Duodenal mucosa (tissue), 2 donors: Measurements from ENCODE around the gene CCDC7.
"Not testable (repeated sequence)": the region's sequence is repeated elsewhere in the genome, so short reads cannot be mapped to it uniquely, and the experiment has no call there.

Source experiments
- H3K27ac ChIP-seq: one replicate; pipeline ENCODE4 v1.7.0; 2013; ENCODE audit warnings: low read depth, low read length
- H3K27me3 ChIP-seq, 2 donors: one replicate each; pipeline ENCODE4 v1.7.0; 2013; ENCODE audit warnings: low read length in 2 of 2, control low read depth in 1 of 2; ENCODE audit not compliant: insufficient read depth in 2 of 2, control insufficient read depth in 1 of 2
- H3K36me3 ChIP-seq, 2 donors: one replicate each; pipeline ENCODE4 v1.7.0; 2013; ENCODE audit warnings: low read length in 2 of 2, control low read depth in 1 of 2; ENCODE audit not compliant: insufficient read depth in 2 of 2, control insufficient read depth in 1 of 2
- H3K4me1 ChIP-seq, 2 donors: one replicate each; pipeline ENCODE4 v1.7.0; 2013; ENCODE audit warnings: low read length in 2 of 2, control low read depth in 1 of 2; ENCODE audit not compliant: insufficient read depth in 2 of 2, control insufficient read depth in 1 of 2
- H3K4me3 ChIP-seq, 2 donors: one replicate each; pipeline ENCODE4 v1.7.0; 2013; ENCODE audit warnings: low read length in 2 of 2, low read depth in 1 of 2
- H3K9ac ChIP-seq, 2 donors: one replicate each; pipeline ENCODE4 v1.7.0; 2013; ENCODE audit warnings: low read length in 2 of 2, low read depth in 1 of 2
- H3K9me3 ChIP-seq, 2 donors: one replicate each; pipeline ENCODE4 v1.7.0; 2013; ENCODE audit warnings: low read length in 2 of 2, control low read depth in 1 of 2; ENCODE audit not compliant: control insufficient read depth in 1 of 2

Gene CCDC7

DNA sequence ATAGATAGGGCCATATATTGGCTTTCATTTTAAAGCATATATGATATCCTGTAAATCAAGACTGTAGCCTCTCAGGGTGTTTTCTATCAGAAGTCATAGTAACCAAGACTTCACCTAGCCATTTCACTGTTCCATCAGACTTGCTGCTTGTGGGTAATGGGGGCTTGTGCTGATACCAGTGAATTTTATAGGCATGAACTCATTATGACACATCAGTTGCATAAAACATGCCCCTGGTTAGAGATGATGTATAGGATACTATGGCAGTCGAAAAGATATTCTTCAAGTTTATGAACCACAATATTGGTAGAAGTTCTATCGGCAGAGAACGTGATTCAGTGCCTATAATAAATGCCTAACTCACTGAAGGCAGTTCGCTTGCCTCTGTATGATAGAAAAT, 305.6 kb downstream of the CCDC7 start:
- Histone ChIP-seq H3K27me3 (no peaks in the 10 kb centered on the region), H3K36me3 (no peaks in the 10 kb centered on the region), H3K4me3 (no peak overlapping the region), H3K9me3 (peaks cover 0 to 2% of the 10 kb centered on the region in 2 donors), H3K9ac (no peak overlapping the region), H3K27ac (no peak overlapping the region), H3K4me1 (no peaks in the 10 kb centered on the region)

- not testable (repeated sequence) for H3K9ac ChIP-seq, H3K4me1 ChIP-seq, H3K4me3 ChIP-seq, H3K9me3 ChIP-seq, H3K27me3 ChIP-seq, H3K36me3 ChIP-seq, H3K27ac ChIP-seq
Observed at GRCh38 chr10:32754900-32755299, 309.0 kb downstream of the CCDC7 start.

DNA sequence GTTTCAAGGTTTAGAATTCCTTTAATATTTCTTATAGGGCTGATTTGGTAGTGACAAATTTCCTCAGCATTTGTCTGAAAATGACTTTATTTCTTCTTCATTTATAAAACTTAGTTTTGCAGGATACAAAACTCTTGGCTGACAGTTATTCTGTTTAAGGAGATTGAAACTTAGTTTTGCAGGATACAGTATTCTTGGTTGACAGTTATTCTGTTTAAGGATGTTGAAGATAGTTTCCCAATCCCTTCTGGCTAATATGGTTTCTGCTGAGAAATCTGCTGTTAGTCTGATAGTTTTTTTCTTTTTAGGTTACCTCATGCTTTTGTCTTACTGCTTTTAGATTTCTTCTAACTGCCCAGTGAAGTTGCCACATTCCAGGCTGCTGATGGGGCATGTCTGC, 325.3 kb downstream of the CCDC7 start:
- Histone ChIP-seq H3K27me3 (no peaks in the 10 kb centered on the region), H3K9ac (no peak overlapping the region), H3K4me3 (no peak overlapping the region), H3K27ac (no peak overlapping the region), H3K4me1 (no peaks in the 10 kb centered on the region), H3K9me3 (peaks cover 13 to 23% of the 10 kb centered on the region in 2 donors), H3K36me3 (no peaks in the 10 kb centered on the region)

DNA sequence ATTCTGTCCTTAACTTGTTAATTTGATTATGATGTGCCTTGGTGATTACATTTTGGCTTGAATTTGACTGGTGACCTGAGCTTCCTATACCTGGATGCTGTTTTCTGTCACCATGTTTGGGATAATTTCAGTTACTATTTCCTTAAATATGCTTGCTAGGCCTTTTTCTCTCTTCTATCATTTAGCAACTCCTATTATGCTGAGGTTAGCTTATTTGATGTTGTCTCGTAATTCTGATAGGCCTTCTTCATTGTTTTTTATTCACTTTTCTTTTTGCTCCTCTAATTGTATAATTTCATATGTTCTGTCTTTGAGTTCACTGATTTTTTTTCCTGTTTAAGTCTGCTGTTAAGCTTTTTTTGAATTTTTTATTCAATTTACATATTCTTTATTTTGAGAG, 327.2 kb downstream of the CCDC7 start:
- H3K4me3 ChIP-seq: no peak overlapping the region
- H3K36me3 ChIP-seq: no peaks in the 10 kb centered on the region
- H3K4me1 ChIP-seq: no peaks in the 10 kb centered on the region
- no peak overlapping the region for H3K27ac ChIP-seq
- H3K9ac ChIP-seq: no peak overlapping the region
- H3K9me3 ChIP-seq: peaks cover 13 to 23% of the 10 kb centered on the region in 2 donors
- no peaks in the 10 kb centered on the region for H3K27me3 ChIP-seq

DNA sequence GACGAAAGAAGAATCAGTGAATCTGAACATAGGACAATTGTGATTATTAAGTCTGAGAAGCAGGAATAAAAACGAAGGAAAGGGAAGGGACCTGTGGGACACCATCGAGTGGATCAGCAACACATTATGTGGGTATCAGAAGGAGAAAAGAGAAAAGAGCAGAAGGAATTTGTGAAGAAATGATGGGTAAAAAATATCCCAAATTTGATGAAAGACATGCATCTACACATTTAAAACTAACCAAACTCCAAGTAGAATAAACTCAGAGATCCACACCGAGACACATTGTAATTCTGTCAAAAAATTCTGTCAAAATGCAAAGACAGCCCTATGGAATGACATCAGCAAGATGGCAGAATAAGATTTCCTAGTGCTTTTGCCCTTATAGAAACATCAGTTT, 341.0 kb downstream of the CCDC7 start:
- no peaks in the 10 kb centered on the region for H3K36me3 ChIP-seq
- H3K9me3 ChIP-seq: no peaks in the 10 kb centered on the region
- peaks cover 0 to 3% of the 10 kb centered on the region in 2 donors for H3K4me1 ChIP-seq
- no peak overlapping the region for H3K4me3 ChIP-seq
- H3K27me3 ChIP-seq: no peaks in the 10 kb centered on the region
- no peak overlapping the region for H3K9ac ChIP-seq
- no peak overlapping the region for H3K27ac ChIP-seq

DNA sequence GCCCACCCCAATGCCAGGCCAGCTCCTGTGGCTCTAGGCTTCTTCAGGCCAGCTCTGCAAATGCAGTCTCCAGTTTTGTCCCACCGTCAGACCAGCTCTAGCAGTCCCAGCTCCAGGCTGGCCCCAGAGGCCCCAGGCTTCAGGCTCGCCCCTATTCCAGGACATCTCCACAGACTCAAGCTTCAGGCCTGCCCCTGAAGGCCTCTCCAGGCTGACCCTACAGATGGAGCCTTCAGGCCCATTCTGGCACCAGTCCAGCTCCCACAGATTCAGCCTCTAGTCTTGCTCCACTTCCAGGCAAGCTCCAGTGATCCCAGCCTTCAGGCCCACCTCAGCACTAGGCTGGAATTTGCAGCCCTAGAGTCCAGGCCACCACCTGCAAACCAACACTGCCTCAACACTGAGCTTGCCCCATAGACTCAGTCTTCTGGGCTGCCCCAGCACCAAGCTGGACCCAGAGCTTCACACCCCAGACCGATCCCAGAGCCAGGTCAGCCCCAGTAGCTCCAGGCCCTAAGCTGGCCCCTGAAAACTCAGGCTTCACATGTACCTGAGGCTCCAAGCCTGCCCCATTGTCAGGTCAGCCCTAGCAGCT, 341.8 kb downstream of the CCDC7 start:
- Histone ChIP-seq H3K9me3 (no peaks in the 10 kb centered on the region), H3K27me3 (no peaks in the 10 kb centered on the region), H3K4me3 (no peak overlapping the region), H3K36me3 (no peaks in the 10 kb centered on the region), H3K9ac (no peak overlapping the region), H3K4me1 (peaks cover 0 to 3% of the 10 kb centered on the region in 2 donors), H3K27ac (no peak overlapping the region)

DNA sequence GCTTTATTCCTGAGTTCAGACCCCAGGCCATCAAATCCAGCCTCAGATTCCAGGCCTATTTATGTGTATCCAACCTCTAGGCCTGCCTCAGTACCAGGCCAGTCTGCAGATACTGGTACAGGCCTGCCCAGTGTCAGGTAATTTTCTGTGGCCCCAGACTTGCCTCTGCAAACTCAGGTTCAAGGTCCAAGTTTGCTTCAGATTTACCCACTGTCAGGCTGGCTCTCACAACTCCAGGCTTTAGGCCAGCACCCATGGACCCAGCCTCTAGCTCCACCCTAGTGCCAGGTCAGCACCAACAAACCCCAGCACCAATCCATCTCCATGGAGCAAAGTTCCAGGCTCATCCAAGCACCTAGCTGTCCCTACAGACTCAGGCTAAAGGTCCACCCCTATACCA, 342.4 kb downstream of the CCDC7 start:
- H3K4me1 ChIP-seq: peaks cover 0 to 3% of the 10 kb centered on the region in 2 donors
- no peaks in the 10 kb centered on the region for H3K27me3 ChIP-seq
- no peaks in the 10 kb centered on the region for H3K9me3 ChIP-seq
- H3K9ac ChIP-seq: no peak overlapping the region
- no peak overlapping the region for H3K4me3 ChIP-seq
- H3K36me3 ChIP-seq: no peaks in the 10 kb centered on the region
- no peak overlapping the region for H3K27ac ChIP-seq

DNA sequence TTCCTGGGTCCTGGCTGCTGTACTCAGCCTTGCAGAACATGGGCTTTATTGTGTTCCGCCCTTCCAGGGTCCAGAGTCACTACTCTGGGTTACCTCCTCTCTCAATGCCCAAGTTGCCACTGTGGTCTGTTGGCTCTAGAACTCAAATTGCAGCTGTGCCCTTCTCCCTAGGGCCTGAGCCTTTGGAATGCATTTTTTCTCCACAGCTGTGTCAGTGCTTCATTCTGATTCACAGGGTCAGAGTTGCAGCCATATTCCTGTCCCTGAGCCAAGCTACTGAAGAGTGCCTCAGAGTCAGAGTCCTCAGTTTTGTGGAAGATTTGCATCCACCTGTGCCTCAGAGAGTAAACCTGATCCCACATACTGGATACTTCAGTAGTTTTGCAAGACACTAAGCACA, 344.5 kb downstream of the CCDC7 start:
- H3K27me3 ChIP-seq: no peaks in the 10 kb centered on the region
- H3K9me3 ChIP-seq: no peaks in the 10 kb centered on the region
- no peak overlapping the region for H3K9ac ChIP-seq
- H3K4me3 ChIP-seq: no peak overlapping the region
- no peak overlapping the region for H3K27ac ChIP-seq
- H3K4me1 ChIP-seq: peaks cover 0 to 3% of the 10 kb centered on the region in 2 donors
- H3K36me3 ChIP-seq: no peaks in the 10 kb centered on the region

- no peak overlapping the region for H3K9ac ChIP-seq
- no peak overlapping the region for H3K4me3 ChIP-seq
- no peaks in the 10 kb centered on the region for H3K9me3 ChIP-seq
- H3K27me3 ChIP-seq: no peaks in the 10 kb centered on the region
- H3K4me1 ChIP-seq: peaks cover 0 to 2% of the 10 kb centered on the region in 2 donors
- H3K27ac ChIP-seq: no peak overlapping the region
- no peaks in the 10 kb centered on the region for H3K36me3 ChIP-seq
Observed at GRCh38 chr10:32793033-32793432, 347.1 kb downstream of the CCDC7 start.

- Histone ChIP-seq H3K27ac (no peak overlapping the region), H3K9ac (no peak overlapping the region), H3K27me3 (no peaks in the 10 kb centered on the region), H3K4me3 (no peak overlapping the region), H3K9me3 (no peaks in the 10 kb centered on the region), H3K4me1 (no peaks in the 10 kb centered on the region), H3K36me3 (no peaks in the 10 kb centered on the region)
Observed at GRCh38 chr10:32795598-32796183, 349.8 kb downstream of the CCDC7 start.
